ENCODE measurements around the gene CIB2. TPM values are rescaled to one million over a fixed set of nuclear protein-coding genes. Genes with fewer than 3 reads are reported as not detected.

CIB2 gene
- total RNA-seq, 1 donor from 2014 or later: 27.6 TPM

DNA sequence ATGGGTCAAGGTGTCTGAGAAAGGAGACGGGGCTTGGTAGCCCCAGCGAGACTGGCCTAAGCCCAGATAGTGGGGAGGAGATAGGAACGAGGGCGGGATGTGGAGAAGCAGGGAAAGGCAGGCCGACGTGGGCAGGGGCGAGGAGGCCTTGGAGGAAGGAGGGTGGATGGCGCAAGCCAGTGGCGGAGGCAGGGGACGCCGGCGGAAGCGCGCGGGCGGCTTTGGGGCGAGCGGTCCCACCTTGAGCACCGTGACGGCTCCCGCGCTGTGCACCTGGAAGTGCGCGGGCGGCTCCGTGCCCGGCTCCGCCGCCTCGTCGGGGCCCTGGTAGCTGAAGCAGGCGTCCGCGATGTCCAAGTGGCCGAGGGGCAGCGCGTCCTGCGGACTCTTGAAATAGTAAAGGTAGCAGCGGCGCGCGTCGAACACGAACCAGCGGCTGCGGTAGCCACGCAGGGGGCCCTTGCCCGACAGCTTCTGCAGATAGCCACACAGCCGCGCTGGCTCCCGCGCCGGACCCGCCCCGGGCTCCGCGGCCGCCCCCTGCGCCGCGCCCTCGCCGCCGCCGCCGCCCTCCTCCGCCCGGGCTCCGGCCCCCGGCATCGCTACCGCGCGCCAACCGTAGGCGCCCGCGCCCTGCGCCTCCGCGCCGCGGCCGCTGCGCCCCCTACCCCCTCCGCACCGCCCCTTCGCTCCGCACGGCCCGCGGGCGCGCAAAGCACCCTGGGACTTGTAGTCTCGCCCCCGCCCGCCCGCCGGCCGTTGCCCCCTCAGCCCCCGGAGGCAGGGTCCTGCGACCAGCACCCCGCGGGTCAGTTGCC is 54.0 kb downstream of the CIB2 start, which contains the start of gene TBC1D2B:
TSS of gene TBC1D2B (minus strand) at position 659 of the 818 bp plus-strand sequence. CDS start at position 600, 59 bp downstream.
- H3K9me3 Mint-ChIP-seq: no peaks in the 10 kb centered on the region
- peak; percentile 50 to 64 for DNase-seq (ENCODE audit: low spot score in 2 of 2, unreplicated experiment in 2 of 2)
- no peaks in the 10 kb centered on the region for H3K27me3 Mint-ChIP-seq (ENCODE audit: low read depth)
- peaks cover 31% of the 10 kb centered on the region for H3K4me1 Mint-ChIP-seq
- H3K4me3 Mint-ChIP-seq: peak within 1 kb of the TSS; percentile 80
- H3K27ac Mint-ChIP-seq: peak within 1 kb of the TSS; percentile 49
- TF ChIP-seq, protein P1, sequence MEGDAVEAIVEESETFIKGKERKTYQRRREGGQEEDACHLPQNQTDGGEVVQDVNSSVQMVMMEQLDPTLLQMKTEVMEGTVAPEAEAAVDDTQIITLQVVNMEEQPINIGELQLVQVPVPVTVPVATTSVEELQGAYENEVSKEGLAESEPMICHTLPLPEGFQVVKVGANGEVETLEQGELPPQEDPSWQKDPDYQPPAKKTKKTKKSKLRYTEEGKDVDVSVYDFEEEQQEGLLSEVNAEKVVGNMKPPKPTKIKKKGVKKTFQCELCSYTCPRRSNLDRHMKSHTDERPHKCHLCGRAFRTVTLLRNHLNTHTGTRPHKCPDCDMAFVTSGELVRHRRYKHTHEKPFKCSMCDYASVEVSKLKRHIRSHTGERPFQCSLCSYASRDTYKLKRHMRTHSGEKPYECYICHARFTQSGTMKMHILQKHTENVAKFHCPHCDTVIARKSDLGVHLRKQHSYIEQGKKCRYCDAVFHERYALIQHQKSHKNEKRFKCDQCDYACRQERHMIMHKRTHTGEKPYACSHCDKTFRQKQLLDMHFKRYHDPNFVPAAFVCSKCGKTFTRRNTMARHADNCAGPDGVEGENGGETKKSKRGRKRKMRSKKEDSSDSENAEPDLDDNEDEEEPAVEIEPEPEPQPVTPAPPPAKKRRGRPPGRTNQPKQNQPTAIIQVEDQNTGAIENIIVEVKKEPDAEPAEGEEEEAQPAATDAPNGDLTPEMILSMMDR (IDR thresholded peaks at IDR 0.05; ENCODE audit: unreplicated experiment): no peak
- no peaks in the 10 kb centered on the region for H3K36me3 Mint-ChIP-seq

DNA sequence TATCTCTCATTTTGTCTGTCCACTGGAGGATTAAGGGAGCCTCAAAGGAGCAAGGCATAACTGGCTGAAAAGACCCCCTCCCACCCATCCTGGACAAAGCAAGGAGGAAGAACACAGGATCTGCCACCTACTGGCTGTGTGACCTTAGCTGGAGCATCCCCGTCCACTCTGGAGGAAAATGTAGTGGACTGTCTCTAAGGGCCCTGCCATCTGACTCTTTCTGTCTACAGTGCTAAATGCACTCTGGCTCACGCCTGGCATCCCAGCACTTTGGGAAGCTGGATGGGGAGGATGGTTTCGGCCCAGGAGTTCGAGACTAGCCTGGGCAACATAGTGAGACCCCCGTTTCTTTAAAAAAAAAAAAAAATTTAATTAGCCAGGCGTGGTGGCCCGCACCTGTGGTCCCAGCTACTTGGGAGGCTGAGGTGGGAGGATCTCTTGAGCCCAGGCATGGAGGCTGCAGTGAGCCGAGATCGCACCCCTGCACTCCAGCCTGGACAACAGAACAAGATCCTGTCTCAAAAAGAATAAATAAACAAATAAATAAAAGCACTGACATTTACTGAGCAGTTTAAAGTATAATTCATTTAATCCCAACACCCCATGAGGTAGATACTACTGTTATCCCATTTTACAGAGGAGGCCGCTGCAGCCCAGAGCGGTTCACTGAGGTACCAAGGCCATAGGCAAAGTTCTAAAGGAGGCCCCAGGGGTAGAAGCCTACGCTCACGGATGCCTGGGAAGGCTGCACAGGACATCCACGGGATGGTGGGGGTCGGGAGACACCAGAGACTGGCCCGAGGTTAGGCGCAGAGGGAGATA is 54.8 kb downstream of the CIB2 start:
- Mint-ChIP-seq H3K27me3 (ENCODE audit: low read depth) (no peaks in the 10 kb centered on the region), H3K9me3 (no peaks in the 10 kb centered on the region), H3K4me1 (peaks cover 37% of the 10 kb centered on the region), H3K36me3 (no peaks in the 10 kb centered on the region), H3K4me3 (peak overlapping the region; percentile 80), H3K27ac (peak overlapping the region; percentile 96)
- TF ChIP-seq, protein P1 (IDR thresholded peaks at IDR 0.05; ENCODE audit: unreplicated experiment): no peak
- DNase-seq (ENCODE audit: low spot score in 2 of 2, unreplicated experiment in 2 of 2): no peak

DNA sequence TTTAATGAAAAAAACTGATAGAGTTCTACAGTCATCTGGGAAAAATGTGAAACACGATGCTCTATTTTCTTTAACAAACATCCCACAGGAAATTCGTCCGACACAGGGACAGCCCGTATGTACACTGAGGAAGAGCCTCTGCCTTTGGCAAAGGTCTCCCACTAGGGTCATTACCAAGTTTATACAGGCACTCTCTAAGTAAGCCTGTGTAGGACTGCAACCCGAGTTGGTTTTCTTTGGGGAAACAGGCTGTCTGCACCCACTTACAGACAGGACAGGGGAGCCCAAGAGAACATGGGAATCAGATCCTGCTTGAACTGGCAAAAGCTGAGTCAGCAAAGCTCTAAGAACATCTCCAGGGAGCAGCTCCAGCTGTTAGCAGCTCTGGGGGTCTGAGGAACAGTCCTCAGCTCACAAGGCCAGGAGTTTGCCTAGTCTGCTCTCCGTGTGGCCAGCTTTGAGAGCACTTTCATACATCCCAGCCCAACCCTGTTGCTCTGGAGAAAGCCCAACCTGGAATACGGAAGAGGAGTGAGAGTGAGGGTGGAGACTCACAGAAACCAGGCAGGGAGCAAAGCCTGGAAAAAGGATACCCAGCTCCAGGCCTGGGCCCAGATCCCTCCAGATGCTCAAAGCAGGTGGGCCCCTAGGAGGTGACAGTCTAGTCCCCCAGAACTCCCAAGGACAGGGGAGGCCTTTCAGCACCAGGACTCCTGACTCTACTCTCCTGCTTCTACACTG is 55.6 kb downstream of the CIB2 start:
- H3K27me3 Mint-ChIP-seq (ENCODE audit: low read depth): no peaks in the 10 kb centered on the region
- TF ChIP-seq, protein P1 (IDR thresholded peaks at IDR 0.05; ENCODE audit: unreplicated experiment): no peak
- H3K36me3 Mint-ChIP-seq: no peaks in the 10 kb centered on the region
- no peaks in the 10 kb centered on the region for H3K9me3 Mint-ChIP-seq
- H3K4me3 Mint-ChIP-seq: peak overlapping the region; percentile 80
- H3K4me1 Mint-ChIP-seq: peaks cover 37% of the 10 kb centered on the region
- DNase-seq (ENCODE audit: low spot score in 2 of 2, unreplicated experiment in 2 of 2): no peak
- H3K27ac Mint-ChIP-seq: peak overlapping the region; percentile 96

DNA sequence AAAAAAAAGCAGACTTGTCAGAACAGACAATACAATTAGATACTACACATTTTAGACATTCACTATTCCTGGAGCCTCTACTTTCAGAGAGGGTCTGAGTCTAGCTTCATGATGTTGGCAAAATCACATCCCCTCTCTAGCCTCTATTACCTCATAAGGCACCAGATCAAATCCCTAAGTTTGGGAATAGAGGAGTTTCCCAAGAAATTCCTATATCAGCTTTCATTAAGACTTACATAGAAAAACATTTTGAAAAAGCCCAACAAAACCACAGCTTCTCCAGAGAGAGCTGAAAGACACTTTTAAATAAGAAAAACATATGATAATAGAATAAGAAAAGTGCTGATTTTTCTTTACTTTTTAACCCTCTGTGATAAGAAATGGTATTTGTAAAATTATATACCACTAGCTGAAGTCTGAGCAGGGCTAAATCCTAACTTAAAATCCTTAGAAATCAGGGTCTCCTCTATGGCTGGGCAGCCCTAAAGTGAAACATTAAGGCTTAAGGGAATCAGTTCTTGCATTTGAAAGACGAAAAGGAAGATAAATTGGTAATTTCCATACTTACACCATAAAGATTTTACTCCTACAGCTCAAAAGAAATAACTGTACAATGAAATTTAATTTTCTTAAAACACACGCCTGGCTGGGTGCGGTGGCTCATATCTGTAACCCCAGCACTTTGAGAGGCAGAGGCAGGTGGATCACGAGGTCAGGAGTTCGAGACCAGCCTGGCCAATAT is 58.0 kb downstream of the CIB2 start:
- Mint-ChIP-seq H3K4me1 (peaks cover 45% of the 10 kb centered on the region), H3K27me3 (ENCODE audit: low read depth) (no peaks in the 10 kb centered on the region), H3K27ac (peak overlapping the region; percentile 93), H3K4me3 (no peak overlapping the region), H3K36me3 (no peaks in the 10 kb centered on the region), H3K9me3 (no peaks in the 10 kb centered on the region)
- TF ChIP-seq, protein P1 (IDR thresholded peaks at IDR 0.05; ENCODE audit: unreplicated experiment): no peak
- no peak for DNase-seq (ENCODE audit: low spot score in 2 of 2, unreplicated experiment in 2 of 2)
